HG03045 (cell line): ENCODE data around the gene CEP41.

Experiments
- ATAC-seq: cut with Tn5 transposase; IDR thresholded peaks from one replicate; pipeline ENCODE4 v1.9.1; 2021; ENCODE audit warnings: mild to moderate bottlenecking, moderate library complexity; ENCODE audit not compliant: unreplicated experiment

Gene CEP41

DNA sequence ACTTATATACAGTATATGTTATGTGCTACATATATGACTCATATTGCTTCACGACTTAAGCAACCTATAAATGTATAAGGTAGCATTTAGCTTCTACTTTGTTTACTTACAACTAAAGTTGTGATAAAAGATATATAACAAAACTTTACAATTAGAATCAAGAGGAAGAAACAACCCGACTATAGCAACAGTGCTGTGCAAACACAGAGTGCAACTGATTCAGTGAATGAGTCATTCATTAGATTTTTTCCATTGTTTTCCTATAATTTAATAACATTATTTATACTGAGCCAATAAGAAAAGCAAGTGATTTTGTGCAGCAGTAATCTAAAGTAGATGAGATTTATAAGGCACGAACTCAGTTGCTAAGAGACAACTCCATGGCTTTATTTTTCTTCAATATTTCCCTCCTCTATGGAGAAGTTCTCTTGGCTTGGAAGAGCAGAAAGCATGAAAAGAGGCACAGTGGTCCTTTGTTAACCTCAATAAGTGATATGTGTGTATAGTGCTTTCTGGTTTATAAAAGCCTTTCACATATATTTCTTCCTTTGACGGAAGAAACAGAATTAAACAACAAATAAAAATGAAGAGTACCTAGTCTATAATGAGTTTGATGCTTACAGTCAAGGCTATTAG is 19.8 kb downstream of the CEP41 start:
- ATAC-seq, result no peak

DNA sequence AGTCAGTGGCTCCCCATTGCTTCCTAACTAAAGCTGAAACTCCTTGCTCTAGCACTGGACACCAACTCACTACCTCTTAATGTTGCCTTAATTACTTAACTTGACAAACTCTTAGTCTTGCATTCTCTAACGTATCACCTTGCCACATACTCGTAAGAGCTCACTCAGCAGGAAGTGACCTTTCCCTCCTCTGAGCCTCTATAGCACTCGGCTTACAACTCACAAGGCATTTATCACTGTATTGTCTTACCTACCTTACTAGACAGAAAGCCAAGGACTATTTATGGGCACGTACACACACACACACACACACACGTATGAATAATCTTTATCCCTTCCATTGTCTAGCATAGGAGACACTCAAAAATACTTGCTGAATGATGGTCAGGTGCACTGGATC is 21.2 kb downstream of the CEP41 start:
- no peak for ATAC-seq

DNA sequence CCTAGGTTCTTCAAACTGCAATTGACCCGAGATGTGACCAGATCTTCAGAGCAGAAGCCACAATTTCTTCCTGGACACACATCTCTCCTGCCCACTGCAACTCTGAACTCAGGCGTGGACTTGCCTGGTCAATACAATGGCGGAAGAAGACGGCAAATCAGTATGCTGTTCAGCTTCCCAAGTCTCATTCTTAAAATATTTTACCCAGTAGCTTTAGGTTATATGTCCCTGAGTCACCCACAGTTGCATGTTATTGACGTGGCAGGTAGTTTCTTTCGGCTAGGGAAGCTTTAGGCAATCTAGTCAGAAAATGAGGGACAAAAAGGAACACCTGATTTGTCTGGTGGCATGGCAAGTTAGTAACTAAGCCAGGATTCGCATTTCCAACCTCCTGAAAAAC is 22.5 kb downstream of the CEP41 start:
- no peak for ATAC-seq

DNA sequence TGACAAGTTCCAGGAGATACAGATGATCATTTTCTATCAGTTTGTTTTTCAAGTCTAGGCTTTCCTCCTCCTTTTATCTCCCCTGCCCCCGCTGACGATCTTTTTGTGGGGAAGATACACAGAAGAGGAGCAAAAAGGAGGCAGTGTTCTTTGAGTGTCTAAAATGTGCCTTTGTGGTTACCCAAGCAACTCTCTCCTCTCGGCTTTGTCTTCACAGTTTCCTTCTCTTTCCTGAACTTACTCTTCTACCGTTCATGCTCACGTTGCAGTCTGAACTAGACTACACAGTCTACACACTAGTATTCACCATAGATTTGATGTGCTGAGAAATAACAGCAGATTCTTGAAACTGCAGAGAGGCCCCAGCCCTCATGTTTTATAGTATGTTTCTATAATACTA is 23.6 kb downstream of the CEP41 start:
- no peak for ATAC-seq

DNA sequence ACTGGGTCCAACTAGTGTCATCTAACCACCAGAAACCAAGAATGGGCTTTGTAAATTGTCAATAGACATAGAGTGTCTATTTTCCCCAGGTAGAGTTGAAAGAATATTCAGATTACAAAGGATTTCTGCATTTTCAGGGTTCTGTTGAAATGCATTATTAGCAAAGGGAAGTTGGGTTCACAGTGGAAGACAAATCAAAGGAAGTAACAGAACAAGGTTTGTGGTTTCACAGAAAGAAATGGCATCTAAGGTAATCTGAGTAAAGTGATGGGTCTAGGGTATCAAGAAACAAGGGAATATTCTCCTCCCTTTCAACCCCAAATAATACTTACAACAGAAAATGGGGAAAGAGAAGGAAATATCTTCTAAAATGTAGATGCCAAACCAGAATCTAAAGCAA is 25.8 kb downstream of the CEP41 start:
- no peak for ATAC-seq

DNA sequence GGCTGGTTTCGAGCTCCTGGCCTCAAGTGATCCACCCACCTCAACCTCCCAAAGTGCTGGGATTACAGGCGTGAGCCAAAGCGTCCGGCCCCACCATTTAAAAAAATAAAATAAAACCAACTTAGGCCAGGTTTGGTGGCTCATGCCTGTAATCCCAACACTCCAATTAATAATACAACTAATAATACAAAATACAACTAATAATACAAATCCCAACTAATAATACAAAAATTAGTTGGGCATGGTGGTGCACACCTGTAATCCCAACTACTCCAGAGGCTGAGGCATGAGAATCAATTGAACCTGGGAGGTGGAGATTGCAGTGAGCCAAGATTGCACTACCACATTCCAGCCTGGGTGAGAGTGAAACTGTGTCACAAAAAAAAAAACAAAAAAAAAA is 27.6 kb downstream of the CEP41 start:
- ATAC-seq, result no peak

DNA sequence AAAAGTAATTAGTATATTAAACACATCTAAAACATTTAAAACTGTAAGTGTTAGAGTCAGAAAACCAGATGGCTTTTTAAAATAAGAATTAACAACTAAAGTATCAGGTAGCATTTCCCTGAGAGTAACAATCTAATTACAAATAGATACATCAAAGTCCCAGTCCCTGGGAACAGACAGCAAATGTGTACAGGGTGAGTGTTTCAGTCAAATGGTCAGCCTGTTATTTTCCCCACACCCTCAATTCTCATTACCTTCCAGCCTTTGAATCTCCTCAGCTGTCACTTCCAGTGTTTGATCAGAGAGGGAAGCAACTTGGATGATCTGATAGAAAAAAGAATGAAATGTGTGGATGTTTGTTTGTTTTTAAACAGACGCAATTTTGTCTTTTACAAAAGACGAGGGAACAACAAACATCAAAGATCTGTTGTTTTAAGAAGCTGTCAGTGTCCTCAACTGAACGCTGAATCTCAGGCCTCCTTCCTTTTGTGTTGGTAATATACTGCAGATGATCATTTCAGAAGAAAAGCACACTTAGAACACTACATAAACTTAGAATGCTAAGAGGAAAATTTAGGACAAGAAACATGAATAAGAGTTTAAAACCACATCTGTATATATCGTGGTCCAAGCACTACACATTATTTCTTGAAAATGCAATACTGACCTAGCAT is 29.8 kb downstream of the CEP41 start:
- no peak for ATAC-seq

DNA sequence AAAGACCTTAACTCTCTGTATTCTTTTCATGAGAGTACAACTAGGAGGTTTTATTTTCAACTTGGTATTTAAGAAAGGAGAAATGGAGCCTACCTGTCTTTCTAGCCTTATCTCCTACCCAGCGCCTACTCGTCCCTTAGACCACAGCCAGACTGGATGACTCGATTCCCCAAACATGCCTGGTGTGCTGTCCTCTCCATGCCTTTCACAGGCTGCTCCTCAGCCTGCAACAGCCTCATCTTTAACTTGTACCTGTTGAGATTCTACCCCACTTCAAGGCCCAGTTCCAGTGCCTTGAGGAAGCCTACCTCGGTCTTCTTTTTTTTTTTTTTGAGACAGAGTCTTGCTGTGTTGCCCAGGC is 31.1 kb downstream of the CEP41 start:
- no peak for ATAC-seq

DNA sequence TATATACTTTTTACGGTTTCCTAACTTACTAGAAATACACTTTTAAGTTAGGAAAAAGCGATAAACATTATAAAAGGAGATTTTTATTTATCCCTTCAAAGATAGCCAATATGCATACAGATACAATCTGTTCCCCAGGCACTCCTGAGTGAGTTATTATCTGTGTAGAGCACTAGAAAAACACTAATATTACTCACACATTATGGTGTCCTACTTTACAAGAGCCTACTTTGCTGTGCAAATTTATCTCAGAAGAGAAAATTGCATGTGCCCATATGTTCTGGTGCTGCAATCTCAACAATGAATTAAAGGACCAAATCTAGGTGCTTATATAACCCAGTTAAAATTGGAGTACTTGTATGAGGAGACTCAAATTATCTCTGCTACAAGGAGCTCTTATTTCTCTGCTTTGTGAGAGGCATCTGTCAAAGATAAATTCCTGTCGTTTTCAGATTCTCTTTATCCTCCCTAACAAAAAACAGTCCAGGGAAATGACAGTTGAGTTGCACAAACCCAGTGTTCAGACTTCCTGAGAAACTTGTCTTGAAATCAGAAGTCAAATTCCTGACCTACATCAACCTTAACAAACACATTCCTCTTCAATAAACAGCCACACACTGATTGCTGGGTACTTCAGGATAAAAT is 31.6 kb downstream of the CEP41 start:
- ATAC-seq, result no peak

DNA sequence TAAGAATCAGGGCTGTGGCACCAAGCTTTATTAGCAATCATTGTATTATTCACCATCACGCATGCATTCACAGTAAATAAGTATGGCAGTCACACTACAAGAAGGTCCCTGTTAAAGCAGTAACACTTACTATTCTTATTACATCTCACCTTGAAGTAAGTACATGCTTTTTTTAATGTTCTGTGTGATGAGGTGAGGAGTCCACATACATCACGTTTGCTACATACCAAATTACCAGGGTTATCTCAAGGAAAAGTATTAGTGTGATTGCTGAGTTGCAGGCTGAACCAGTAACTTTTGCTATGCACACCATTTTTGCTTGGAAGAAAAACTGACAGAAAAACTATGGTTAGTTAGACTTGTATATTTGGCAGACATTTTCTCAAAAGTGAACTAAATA is 35.8 kb downstream of the CEP41 start:
- ATAC-seq, result no peak

DNA sequence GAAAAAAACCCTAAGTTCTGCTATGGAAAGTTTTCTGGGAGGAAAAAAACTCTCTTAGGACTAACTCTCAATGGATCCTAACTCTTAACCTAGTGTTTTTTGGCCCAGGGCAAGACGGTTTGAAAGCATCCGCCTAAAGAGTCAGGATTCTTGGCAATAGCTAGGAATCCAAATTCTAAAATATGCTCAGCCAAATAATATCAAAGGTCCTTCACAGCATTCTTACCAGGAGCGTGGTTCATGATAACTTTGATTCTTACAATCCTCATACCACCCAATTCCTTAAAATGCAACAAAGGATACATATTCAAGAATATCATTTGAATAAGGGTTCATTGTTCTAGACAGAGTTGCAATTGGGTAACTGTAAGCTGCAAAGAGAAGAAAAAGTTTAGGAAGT is 39.2 kb downstream of the CEP41 start:
- ATAC-seq, result no peak

DNA sequence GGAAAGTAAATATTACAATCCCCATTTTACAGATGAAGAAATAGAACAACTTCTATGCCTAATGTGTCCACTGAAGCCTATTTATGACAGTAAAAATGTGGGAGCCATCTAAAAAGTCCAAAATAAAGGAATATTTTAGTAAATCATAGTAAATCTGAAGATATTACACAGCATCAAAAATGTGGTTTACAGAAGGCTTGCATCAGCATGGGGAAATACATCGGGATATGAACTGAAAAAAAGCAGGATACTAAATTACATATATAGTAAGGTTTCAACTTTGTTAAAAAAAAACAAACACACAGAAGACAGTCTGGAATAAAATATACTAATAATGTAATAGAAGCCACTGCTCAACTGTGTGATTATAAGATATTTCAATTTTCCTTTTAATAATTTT is 39.7 kb downstream of the CEP41 start:
- no peak for ATAC-seq

DNA sequence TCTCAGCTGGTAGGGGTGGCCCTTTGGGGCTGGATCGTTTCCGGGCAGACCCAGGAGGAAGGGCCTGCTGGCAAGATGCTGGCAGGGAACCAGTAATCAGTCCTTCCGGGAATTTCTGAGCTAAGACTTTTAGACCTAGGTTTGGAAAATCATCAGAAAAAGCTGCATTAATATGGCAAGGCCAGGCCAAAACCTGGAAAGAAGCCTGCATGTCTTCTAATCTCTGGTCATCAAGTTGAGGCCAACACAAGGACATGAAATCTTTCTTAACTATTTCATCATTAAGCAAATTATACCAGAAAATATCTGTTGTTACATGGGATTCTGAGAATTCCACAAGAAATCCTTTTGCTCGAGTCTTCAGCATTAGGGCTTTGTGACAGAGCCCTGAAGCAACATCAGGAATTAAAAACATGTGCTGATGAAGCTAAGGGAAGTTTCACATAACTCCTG is 40.7 kb downstream of the CEP41 start:
- ATAC-seq, result no peak

DNA sequence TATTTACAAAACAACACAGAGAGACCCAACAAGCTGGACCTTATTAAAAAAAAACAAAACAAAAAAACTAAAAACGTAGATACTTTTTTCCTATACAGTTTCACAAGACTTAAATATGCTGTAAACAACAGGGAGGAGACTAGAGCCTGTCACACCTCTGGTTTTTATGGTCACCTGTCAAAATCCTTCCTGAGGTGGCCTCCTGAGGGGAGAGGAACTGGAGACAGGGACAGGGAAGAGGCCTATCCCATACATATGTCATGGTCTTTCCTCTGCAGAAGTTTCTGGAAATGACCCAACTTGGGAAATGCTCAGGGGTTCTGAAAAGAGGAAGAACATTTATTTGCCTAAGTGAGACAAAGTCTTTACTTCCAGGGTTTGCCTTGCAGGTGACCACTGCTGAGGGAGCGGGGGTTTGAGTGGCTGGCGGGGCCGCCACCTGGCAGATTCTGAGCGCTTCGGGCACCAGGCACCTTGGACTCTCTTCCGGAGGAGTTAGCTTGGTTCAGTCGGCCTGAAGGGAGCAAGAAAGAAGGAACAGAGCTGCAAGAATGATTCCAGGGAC is 42.2 kb downstream of the CEP41 start:
- no peak for ATAC-seq

DNA sequence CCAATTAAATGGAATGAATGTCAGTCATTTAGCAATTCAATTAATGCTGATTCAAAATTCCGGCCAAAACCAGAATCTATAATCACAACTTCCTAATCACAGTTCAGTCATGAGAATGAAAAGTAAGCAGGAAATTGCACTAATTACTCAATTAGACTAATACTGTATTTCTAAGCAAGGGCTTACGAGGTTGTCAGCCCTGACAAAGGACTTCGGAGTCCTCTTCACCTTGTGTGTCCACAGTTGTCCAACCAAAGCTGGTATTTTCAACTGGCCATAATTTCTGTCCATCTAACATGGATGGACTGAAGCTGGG is 43.1 kb downstream of the CEP41 start:
- no peak for ATAC-seq

DNA sequence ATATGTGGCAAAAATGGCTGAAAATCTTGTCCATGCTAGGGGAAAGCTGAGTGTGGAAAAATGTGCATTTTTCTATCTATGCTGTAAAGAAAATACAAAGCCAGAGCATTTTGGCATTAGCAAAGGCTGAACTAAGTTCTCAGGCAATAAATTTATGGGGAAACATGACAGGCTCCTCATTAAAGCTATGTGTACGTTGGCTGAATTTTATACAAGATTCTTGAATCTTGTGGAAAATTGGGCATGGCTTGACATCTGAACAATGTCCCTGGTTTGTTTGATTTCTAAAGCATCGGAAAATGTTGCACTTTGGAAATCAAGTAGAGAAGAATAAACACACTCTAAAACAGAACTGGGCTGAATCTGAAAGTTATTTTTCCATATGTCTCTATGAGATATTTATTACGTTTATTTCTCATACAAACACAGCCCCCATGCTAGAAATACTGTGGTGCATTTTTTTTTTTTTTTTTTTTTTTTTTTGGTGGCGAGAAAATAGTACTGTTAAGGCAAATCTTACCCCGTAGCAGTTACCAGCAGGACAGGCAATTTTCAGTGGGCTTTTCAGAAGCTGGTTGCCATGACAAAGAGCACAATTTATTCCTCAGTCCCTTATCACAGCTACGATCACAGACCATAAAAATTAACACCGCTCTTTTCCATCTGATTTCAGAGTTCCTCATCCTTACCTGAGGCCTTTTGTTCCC is 43.6 kb downstream of the CEP41 start:
- ATAC-seq, result no peak

DNA sequence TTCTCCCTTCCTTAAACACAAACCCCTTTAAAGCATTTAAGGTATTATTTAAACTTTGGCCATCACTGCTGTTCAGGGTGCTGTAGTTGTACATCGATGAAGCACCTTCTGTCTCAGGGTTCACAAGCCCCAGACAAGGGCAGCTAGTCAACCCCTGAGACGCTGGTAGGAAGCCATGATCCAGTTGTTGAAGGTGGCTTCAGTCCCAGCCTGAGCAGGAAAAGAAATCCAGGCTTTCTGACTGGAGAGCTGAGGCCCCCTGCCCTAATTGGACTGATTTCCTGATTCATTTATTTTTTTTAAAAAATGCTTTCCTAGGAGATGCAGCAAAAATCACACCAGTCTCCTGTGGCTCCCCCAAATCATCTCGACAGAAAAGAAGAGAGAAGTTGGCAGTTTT is 44.7 kb downstream of the CEP41 start:
- ATAC-seq, result no peak

DNA sequence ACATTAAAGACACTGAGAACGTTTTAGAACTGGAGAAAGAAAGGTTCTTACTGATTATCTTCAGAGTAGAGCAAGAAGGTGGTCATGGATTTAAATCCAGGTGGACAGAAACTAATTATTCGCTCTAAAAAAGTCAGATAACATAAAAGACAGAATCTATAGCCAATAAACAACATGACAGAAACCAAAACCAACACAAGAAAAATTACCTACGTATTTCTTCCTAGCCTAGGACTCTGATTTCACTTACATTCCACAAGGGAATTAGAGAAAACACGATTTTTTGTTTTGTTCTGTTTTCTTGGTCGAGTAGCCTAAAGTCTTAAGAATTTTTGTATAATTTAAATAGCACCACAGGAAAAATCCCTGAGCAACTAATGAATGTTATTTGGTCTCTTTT is 45.4 kb downstream of the CEP41 start:
- no peak for ATAC-seq

DNA sequence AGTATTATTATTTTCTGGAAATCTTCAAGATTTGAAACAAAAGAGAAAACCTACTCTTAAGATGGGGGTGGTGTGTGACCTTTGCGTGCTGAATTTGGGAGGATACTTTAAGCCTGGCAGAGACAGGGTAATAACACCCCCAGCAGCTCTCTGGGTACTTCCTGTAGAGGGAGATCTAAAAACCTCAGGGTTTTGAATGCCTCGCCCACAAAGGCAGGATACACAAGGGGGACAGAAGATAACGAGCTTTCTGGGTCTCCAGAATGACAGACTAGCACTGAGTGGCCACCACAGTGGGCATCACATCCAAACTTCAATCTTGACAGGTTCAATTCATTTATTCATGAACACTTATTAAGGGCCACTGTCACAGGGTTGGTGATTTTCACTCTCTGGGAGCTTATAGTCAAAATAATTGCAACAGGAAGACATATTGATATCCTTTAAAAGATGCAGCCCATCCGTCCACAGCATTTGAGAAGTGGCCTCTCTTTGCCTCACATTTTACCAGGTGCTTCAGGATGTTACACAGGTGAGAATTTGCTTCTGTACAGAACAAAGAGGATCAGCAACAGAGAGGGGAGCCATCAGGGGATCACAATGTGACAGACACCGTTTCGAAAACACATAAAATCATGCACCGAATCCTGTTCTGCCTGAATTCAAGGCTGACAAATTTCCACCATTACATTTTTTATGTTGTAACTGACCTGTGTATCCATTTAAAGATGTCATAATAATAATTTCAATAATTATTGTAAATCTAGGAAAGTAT is 46.2 kb downstream of the CEP41 start:
- ATAC-seq, result no peak

DNA sequence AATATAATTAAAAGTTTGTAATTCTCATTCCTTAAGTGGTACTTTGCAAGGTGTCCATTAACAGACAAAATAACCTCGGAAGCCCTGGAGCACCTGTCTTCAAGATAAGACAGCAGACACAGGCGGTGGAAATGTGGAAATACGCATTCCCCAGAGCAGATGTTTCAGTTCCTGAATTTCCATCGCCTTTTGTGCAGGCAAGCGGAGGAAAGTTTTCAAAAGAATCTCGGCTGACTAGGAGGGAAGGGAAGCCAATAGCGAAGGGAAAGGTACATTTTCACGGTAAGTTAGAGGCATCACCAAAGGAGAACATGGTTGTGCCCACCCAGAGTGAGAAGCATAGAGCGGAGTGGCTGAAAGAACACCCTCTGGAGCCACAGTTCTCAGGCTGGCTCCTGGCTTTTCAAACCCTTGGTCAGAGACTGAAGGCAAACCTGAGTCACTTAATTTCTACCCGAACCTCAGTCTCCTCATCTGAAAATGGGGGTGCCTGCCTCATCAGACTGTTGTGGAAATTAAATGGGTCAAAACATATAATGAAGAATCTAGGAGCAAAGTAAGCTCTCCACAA is 46.9 kb downstream of the CEP41 start:
- ATAC-seq, result no peak

DNA sequence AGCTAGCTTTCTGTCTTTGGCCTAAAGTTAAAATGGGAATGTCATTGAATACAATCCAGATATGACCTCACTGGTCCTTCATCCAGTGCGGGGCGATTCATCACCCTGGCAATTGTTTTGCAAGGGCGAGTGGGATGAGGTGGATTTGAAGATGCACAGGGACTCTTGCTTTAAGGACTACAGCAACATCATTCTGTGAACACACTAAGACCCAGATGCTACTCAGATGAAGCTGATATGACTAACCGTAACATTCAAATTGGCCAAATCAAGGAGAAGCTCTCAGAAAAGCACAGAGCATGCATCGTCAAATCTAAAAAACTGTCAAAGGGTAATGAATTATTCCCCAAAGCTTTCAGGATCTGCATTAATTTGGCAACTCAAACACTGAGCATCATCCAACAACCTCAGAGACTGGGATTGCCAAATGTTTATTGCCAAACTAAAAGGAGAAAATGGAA is 47.7 kb downstream of the CEP41 start:
- ATAC-seq, result no peak
